OCI-LY1 (cell line): ENCODE measurements around the gene SH3BP4.

Experiments used
- H2AFZ ChIP-seq: fragments of 200-600 bp; sonication (generic), shearing (Covaris generic); 2 replicates; pipeline ENCODE4 v1.6.0; 2014; ENCODE audit warnings: antibody characterized with exemption, mild to moderate bottlenecking, low read length
- H3F3A ChIP-seq: fragments of 200-600 bp; sonication (generic), shearing (Covaris generic); 2 replicates; pipeline ENCODE4 v1.6.0; 2014; ENCODE audit warnings: mild to moderate bottlenecking, antibody characterized with exemption, low read length, moderate library complexity; ENCODE audit not compliant: insufficient read depth
- H3K27ac ChIP-seq: fragments of 200-600 bp; sonication (generic); 2 replicates; pipeline ENCODE4 v1.5.1; 2014; ENCODE audit warnings: low read length, mixed run types, mild to moderate bottlenecking, low read depth; ENCODE audit not compliant: poor library complexity, severe bottlenecking
- H3K27me3 ChIP-seq: fragments of 200-600 bp; sonication (generic); 2 replicates; pipeline ENCODE4 v1.6.0; 2014; ENCODE audit warnings: antibody characterized with exemption, mild to moderate bottlenecking, low read length, moderate library complexity; ENCODE audit not compliant: insufficient read depth
- H3K36me3 ChIP-seq: fragments of 200-600 bp; sonication (generic); 2 replicates; pipeline ENCODE4 v1.6.1; 2014; ENCODE audit warnings: mild to moderate bottlenecking, antibody characterized with exemption, low read length, moderate library complexity, mixed read lengths; ENCODE audit not compliant: insufficient read depth
- H3K4me1 ChIP-seq: fragments of 200-600 bp; sonication (generic); 2 replicates; pipeline ENCODE4 v1.5.1; 2014; ENCODE audit warnings: mild to moderate bottlenecking, low read length, moderate library complexity; ENCODE audit not compliant: insufficient read depth, severe bottlenecking
- H3K4me2 ChIP-seq: fragments of 200-600 bp; sonication (generic), shearing (Covaris generic); 2 replicates; pipeline ENCODE4 v1.6.1; 2014; ENCODE audit warnings: low read length
- H3K4me3 ChIP-seq: fragments of 200-600 bp; sonication (generic); 2 replicates; pipeline ENCODE4 v1.5.1; 2014; ENCODE audit warnings: low read length, low read depth, mild to moderate bottlenecking, mixed read lengths; ENCODE audit not compliant: poor library complexity, severe bottlenecking
- H3K79me2 ChIP-seq: fragments of 200-600 bp; shearing (Covaris generic); 2 replicates; pipeline ENCODE4 v1.6.1; 2016; ENCODE audit warnings: mixed run types, low read length, mixed read lengths; ENCODE audit not compliant: insufficient read depth
- H3K9ac ChIP-seq: fragments of 200-600 bp; sonication (generic), shearing (Covaris generic); 2 replicates; pipeline ENCODE4 v1.6.1; 2014; ENCODE audit warnings: mild to moderate bottlenecking, low read length, mixed read lengths
- H3K9me2 ChIP-seq: fragments of 200-600 bp; sonication (generic), shearing (Covaris generic); 2 replicates; pipeline ENCODE4 v1.6.1; 2014; ENCODE audit warnings: low read depth, mild to moderate bottlenecking, low read length, mixed read lengths
- H3K9me3 ChIP-seq: fragments of 200-600 bp; shearing (Covaris generic); 2 replicates; pipeline ENCODE4 v1.6.1; 2014; ENCODE audit warnings: low read length, mixed read lengths
- H4K20me1 ChIP-seq: fragments of 200-600 bp; sonication (generic), shearing (Covaris generic); 2 replicates; pipeline ENCODE4 v1.6.0; 2016; ENCODE audit warnings: mild to moderate bottlenecking, low read length; ENCODE audit not compliant: insufficient read depth
- CTCF ChIP-seq: fragments of 200-600 bp; sonication (generic), shearing (Covaris generic); IDR thresholded peaks from 2 replicates; pipeline ENCODE4 v1.5.1; 2017; ENCODE audit warnings: mild to moderate bottlenecking, antibody characterized with exemption, low read length, moderate library complexity, mixed read lengths
- EZH2 ChIP-seq: fragments of 200-600 bp; sonication (generic), shearing (Covaris generic); IDR thresholded peaks from 2 replicates; pipeline ENCODE4 v1.8.0; 2017; ENCODE audit warnings: borderline replicate concordance, mixed run types, mild to moderate bottlenecking, antibody characterized with exemption, low read length, moderate library complexity, mixed read lengths

The SH3BP4 gene

GRCh38 chr2:235037604-235038166 is 85.9 kb downstream of the SH3BP4 start:
- Histone ChIP-seq H3K36me3 (no peaks in the 10 kb centered on the region), H4K20me1 (no peaks in the 10 kb centered on the region), H3K79me2 (no peaks in the 10 kb centered on the region)

GRCh38 chr2:235041221-235041917 is 89.6 kb downstream of the SH3BP4 start:
- no peaks in the 10 kb centered on the region for H3K9me3 ChIP-seq
- no peaks in the 10 kb centered on the region for H3K79me2 ChIP-seq
- H3K9ac ChIP-seq, result no peak overlapping the region
- no peak for TF ChIP-seq CTCF
- no peak for TF ChIP-seq EZH2
- no peaks in the 10 kb centered on the region for H3K4me1 ChIP-seq
- H2AFZ ChIP-seq, result no peak overlapping the region
- H3K9me2 ChIP-seq, result no peaks in the 10 kb centered on the region
- no peak overlapping the region for H3K27ac ChIP-seq
- no peaks in the 10 kb centered on the region for H4K20me1 ChIP-seq
- H3K27me3 ChIP-seq, result no peaks in the 10 kb centered on the region
- no peak overlapping the region for H3K4me3 ChIP-seq
- H3F3A ChIP-seq, result no peaks in the 10 kb centered on the region
- no peak overlapping the region for H3K4me2 ChIP-seq
- no peaks in the 10 kb centered on the region for H3K36me3 ChIP-seq

More at GRCh38 chr2:235037604-235038166, 85.9 kb downstream of the SH3BP4 start:
- Histone ChIP-seq H3K27me3 (peaks cover 4% of the 10 kb centered on the region; the same call in 1 of the 2 replicates), H3K9me2 (no peaks in the 10 kb centered on the region), H3K9me3 (no peaks in the 10 kb centered on the region), H3K27ac (no peak overlapping the region), H3K4me3 (no peak overlapping the region), H3K4me1 (no peaks in the 10 kb centered on the region), H2AFZ (no peak overlapping the region), H3K9ac (no peak overlapping the region), H3K4me2 (no peak overlapping the region), H3F3A (no peaks in the 10 kb centered on the region)
- TF ChIP-seq CTCF, result no peak
- TF ChIP-seq EZH2, result no peak

- H3K4me3 ChIP-seq, result no peak overlapping the region
- H3K4me2 ChIP-seq, result no peak overlapping the region
- no peak for TF ChIP-seq CTCF
- no peak for TF ChIP-seq EZH2
- no peaks in the 10 kb centered on the region for H3K9me2 ChIP-seq
- no peak overlapping the region for H3K27ac ChIP-seq
- H3K79me2 ChIP-seq, result no peaks in the 10 kb centered on the region
- no peaks in the 10 kb centered on the region for H3K9me3 ChIP-seq
- H3K36me3 ChIP-seq, result no peaks in the 10 kb centered on the region
- H3K27me3 ChIP-seq, result no peaks in the 10 kb centered on the region
- H2AFZ ChIP-seq, result no peak overlapping the region
- H4K20me1 ChIP-seq, result no peaks in the 10 kb centered on the region
- no peak overlapping the region for H3K9ac ChIP-seq
- no peaks in the 10 kb centered on the region for H3K4me1 ChIP-seq
- H3F3A ChIP-seq, result no peaks in the 10 kb centered on the region
These were observed 90.2 kb downstream of the SH3BP4 start for GRCh38 chr2:235041918-235042575.
